PC-3 (cell line): Measurements from ENCODE around the gene LRRC71. TPM values are rescaled to one million over a fixed set of nuclear protein-coding genes. Genes with fewer than 3 reads are reported as not detected.

ENCODE experiments used
- ATAC-seq: fragments of 200-7000 bp; cut with Tn5 transposase; 2 replicates; pipeline ENCODE4 v1.9.1; 2020; ENCODE audit warnings: mild to moderate bottlenecking, moderate library complexity
- BruUV-seq: library from RNA; stranded (reverse); fragments of 400-500 nt; replicated peaks from 2 replicates; lab custom pipeline; 2021; lab: Mats Ljungman, UMichigan
- CTCF ChIA-PET: fragments of 300-600 bp; sonication (Branson Sonifier 250); formaldehyde crosslinking; loops from one replicate; lab custom pipeline; 2022; ENCODE audit warnings: antibody characterized with exemption; lab: Charles Lee
- POLR2A ChIA-PET: fragments of 300-600 bp; sonication (Branson Sonifier 250); formaldehyde crosslinking; loops from one replicate; lab custom pipeline; 2022; ENCODE audit warnings: antibody characterized with exemption; ENCODE audit not compliant: unreplicated experiment; lab: Charles Lee
- DNase-seq: peaks from one replicate; pipeline ENCODE4 v3.0.0-alpha.2; 2015
- H2AFZ ChIP-seq: fragments of 300-600 bp; sonication (generic); 2 replicates; pipeline ENCODE4 v1.6.0; 2016; ENCODE audit warnings: antibody characterized with exemption, low read length
- H3F3A ChIP-seq: fragments of 300-600 bp; sonication (generic); one replicate; pipeline ENCODE4 v1.6.0; 2017; ENCODE audit warnings: antibody characterized with exemption, low read length, control low read depth, mild to moderate bottlenecking; ENCODE audit not compliant: unreplicated experiment
- H3K27ac ChIP-seq: fragments of 300-600 bp; sonication (generic); 2 replicates; pipeline ENCODE4 v1.5.1; 2016; ENCODE audit warnings: mild to moderate bottlenecking, low read length
- H3K27me3 ChIP-seq: fragments of 300-600 bp; sonication (generic); 2 replicates; pipeline ENCODE4 v1.6.1; 2016; ENCODE audit warnings: low read length, mixed read lengths
- H3K36me3 ChIP-seq: fragments of 300-600 bp; sonication (generic); 2 replicates; pipeline ENCODE4 v1.6.1; 2016; ENCODE audit warnings: low read depth, mixed run types, low read length, mixed read lengths
- H3K4me1 ChIP-seq: fragments of 300-600 bp; sonication (generic); 2 replicates; pipeline ENCODE4 v1.5.1; 2016; ENCODE audit warnings: low read length; ENCODE audit not compliant: insufficient read depth
- H3K4me2 ChIP-seq: fragments of 300-600 bp; sonication (generic); 2 replicates; pipeline ENCODE4 v1.6.0; 2016; ENCODE audit warnings: low read length
- H3K4me3 ChIP-seq: fragments of 300-600 bp; sonication (generic); 2 replicates; pipeline ENCODE4 v1.5.1; 2016; ENCODE audit warnings: mild to moderate bottlenecking, low read length, mixed read lengths
- H3K79me2 ChIP-seq: fragments of 300-600 bp; sonication (generic); 2 replicates; pipeline ENCODE4 v1.6.1; 2017; ENCODE audit warnings: low read length, mixed read lengths
- H3K9ac ChIP-seq: fragments of 300-600 bp; sonication (generic); 2 replicates; pipeline ENCODE4 v1.6.0; 2016; ENCODE audit warnings: mild to moderate bottlenecking, low read length
- H3K9me2 ChIP-seq: fragments of 300-600 bp; sonication (generic); replicated peaks from 2 replicates; pipeline ENCODE4 v1.6.1; 2016; ENCODE audit warnings: mixed run types, low read length, mixed read lengths
- H3K9me3 ChIP-seq: fragments of 300-600 bp; sonication (generic); 2 replicates; pipeline ENCODE4 v1.6.1; 2016; ENCODE audit warnings: low read length, mixed read lengths
- H4K20me1 ChIP-seq: fragments of 300-600 bp; sonication (generic); 2 replicates; pipeline ENCODE4 v1.6.1; 2016; ENCODE audit warnings: low read length, mixed read lengths
- EZH2 ChIP-seq: fragments of 300-600 bp; sonication (generic); IDR thresholded peaks from one replicate; pipeline ENCODE4 v1.6.1; 2017; ENCODE audit warnings: antibody characterized with exemption, mild to moderate bottlenecking, low read length; ENCODE audit not compliant: unreplicated experiment
- EZH2phosphoT487 ChIP-seq: fragments of 300-600 bp; sonication (generic); IDR thresholded peaks from 2 replicates; pipeline ENCODE4 v1.6.1; 2018; ENCODE audit warnings: mild to moderate bottlenecking, antibody characterized with exemption, low read length, borderline replicate concordance
- intact Hi-C: fragments of 100-400 bp; cut with micrococcal nuclease; formaldehyde crosslinking; loops from 2 replicates; pipeline ENCODE4 v1.9.0; 2023
- total RNA-seq: library from RNA; depleted of rRNA; stranded (reverse); fragments of >200 nt; gene quantifications from 2 replicates; pipeline ENCODE4 v1.2.3, GENCODE V29; 2014
- TF ChIP-seq, protein P1 (sequence below): fragments of 300-600 bp; sonication (generic); conservative IDR thresholded peaks from 2 replicates; pipeline ENCODE4 v1.5.1; 2017; ENCODE audit warnings: antibody characterized with exemption, low read depth, mild to moderate bottlenecking, low read length

LRRC71 gene
- total RNA-seq, 1 experiment from 2014 or later, result 0.11 TPM

GRCh38 chr1:156892190-156893047 is 28.0 kb upstream of the LRRC71 start:
- H3K9ac ChIP-seq, result no peak overlapping the region
- no TSS peak for BruUV-seq
- ATAC-seq (peak; percentile 71), DNase-seq (peak; percentile 95)
- no peaks in the 10 kb centered on the region for H3K9me3 ChIP-seq
- intact Hi-C loops, result loop anchor here (1.0 kb wide), 1 partner anchor 35 kb away; no protein-coding TSS in a partner anchor
- peak overlapping the region; percentile 83 for H2AFZ ChIP-seq
- H4K20me1 ChIP-seq, result no peaks in the 10 kb centered on the region
- TF ChIP-seq, protein P1, sequence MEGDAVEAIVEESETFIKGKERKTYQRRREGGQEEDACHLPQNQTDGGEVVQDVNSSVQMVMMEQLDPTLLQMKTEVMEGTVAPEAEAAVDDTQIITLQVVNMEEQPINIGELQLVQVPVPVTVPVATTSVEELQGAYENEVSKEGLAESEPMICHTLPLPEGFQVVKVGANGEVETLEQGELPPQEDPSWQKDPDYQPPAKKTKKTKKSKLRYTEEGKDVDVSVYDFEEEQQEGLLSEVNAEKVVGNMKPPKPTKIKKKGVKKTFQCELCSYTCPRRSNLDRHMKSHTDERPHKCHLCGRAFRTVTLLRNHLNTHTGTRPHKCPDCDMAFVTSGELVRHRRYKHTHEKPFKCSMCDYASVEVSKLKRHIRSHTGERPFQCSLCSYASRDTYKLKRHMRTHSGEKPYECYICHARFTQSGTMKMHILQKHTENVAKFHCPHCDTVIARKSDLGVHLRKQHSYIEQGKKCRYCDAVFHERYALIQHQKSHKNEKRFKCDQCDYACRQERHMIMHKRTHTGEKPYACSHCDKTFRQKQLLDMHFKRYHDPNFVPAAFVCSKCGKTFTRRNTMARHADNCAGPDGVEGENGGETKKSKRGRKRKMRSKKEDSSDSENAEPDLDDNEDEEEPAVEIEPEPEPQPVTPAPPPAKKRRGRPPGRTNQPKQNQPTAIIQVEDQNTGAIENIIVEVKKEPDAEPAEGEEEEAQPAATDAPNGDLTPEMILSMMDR, result peak; percentile 91
- TF ChIP-seq EZH2, result no peak
- POLR2A ChIA-PET, result no interaction called here
- no peaks in the 10 kb centered on the region for H3K79me2 ChIP-seq
- no peaks in the 10 kb centered on the region for H3K36me3 ChIP-seq
- H3K4me3 ChIP-seq, result peak overlapping the region; percentile 54
- H3K4me2 ChIP-seq, result peak overlapping the region; percentile 75
- H3K9me2 ChIP-seq, result no peaks in the 10 kb centered on the region
- H3K27me3 ChIP-seq, result no peaks in the 10 kb centered on the region
- H3K4me1 ChIP-seq, result peaks cover 19% of the 10 kb centered on the region
- CTCF ChIA-PET, result interaction anchor here (0.6 to 3.5 kb wide), 5 partner anchors 35 to 183 kb away, joined by 3 to 43 read pairs (median 5); no protein-coding TSS in a partner anchor
- H3F3A ChIP-seq, result peaks cover 7% of the 10 kb centered on the region
- H3K27ac ChIP-seq, result no peak overlapping the region

DNA sequence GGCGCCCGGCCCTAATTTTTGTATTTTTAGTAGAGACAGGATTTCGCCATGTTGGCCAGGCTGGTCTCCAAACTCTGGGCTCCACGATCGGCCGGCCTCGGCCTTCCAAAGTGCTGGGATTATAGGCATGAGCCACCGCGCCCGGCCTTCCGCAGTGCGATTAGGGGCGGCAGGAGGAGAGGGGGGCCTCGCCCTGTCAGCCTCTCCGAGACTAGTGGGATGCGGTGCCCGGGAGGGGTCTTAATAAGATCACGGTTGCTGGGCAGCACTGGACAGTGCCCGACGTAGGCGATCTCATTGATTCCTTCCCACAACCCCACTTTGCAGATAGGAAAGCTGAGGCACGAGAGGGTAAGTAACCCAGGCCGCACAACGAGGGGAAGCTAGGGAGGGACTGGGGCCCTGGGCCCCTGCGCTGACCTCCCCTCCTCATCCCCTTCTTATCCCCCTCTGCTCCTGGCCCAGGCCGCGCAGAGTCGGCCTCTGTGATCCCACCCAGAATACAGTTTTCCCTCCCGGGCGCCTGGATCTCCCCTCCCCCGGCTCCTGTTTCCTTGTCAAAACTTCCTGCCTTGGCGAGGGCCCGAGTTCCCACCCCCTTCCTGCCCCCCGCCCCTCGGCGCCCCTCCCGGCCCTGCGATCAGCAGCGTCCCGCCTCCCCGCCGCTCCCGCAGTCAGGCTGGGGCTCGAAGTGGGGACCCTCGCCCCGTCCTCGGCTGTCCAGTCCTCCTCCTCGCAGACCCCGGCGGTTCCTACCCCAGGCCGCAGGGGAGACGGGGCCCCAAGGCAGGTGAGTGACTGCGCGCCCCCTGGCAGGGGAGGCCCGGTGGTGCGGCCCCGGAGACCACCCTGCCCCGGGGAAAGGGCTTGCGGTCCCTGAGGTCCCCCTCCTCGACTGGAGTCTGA is 27.1 kb upstream of the LRRC71 start, which contains the start of gene PEAR1:
PEAR1 (plus strand) TSS at position 671 of the 906 bp plus-strand sequence. CDS start 10,209 bp downstream, outside the sequence.
- Histone ChIP-seq H3K79me2 (no peaks in the 10 kb centered on the region), H3K27me3 (no peaks in the 10 kb centered on the region), H3K9ac (no peak within 1 kb of the TSS), H3K4me1 (peaks cover 28% of the 10 kb centered on the region), H3K27ac (no peak within 1 kb of the TSS), H3K36me3 (no peaks in the 10 kb centered on the region), H3K4me3 (peak within 1 kb of the TSS; percentile 54), H3K9me3 (no peaks in the 10 kb centered on the region), H4K20me1 (no peaks in the 10 kb centered on the region), H3K9me2 (no peaks in the 10 kb centered on the region), H2AFZ (peak within 1 kb of the TSS; percentile 83), H3F3A (peaks cover 10% of the 10 kb centered on the region), H3K4me2 (peak within 1 kb of the TSS; percentile 75)
- DNase-seq (no peak), ATAC-seq (no peak)
- POLR2A ChIA-PET, result no interaction called here
- TF ChIP-seq EZH2phosphoT487 (no peak), EZH2 (no peak)
- TF ChIP-seq, protein P1, result no peak
- intact Hi-C loops, result no loop called here
- CTCF ChIA-PET, result interaction anchor here (0.6 to 3.5 kb wide), 5 partner anchors 34 to 182 kb away, joined by 3 to 43 read pairs (median 5); no protein-coding TSS in a partner anchor
- BruUV-seq, result no TSS peak
